IPS DF 6.9 (cell line): ENCODE data around the gene CELF6.

Experiments used
- DNase-seq: peaks from one replicate; pipeline ENCODE4 v3.0.0-alpha.2; 2013; ENCODE audit warnings: low read depth, low spot score
- H3K27ac ChIP-seq: one replicate; pipeline ENCODE4 v1.5.1; 2013; ENCODE audit warnings: low read length, control low read depth
- H3K27me3 ChIP-seq: 2 replicates; pipeline ENCODE4 v1.6.1; 2013; ENCODE audit warnings: mild to moderate bottlenecking, low read length; ENCODE audit not compliant: control insufficient read depth, insufficient read depth
- H3K36me3 ChIP-seq: 2 replicates; pipeline ENCODE4 v1.6.1; 2013; ENCODE audit warnings: low read length; ENCODE audit not compliant: control insufficient read depth, insufficient read depth
- H3K4me1 ChIP-seq: 2 replicates; pipeline ENCODE4 v1.6.1; 2013; ENCODE audit warnings: low read length; ENCODE audit not compliant: control insufficient read depth, insufficient read depth
- H3K4me3 ChIP-seq: 2 replicates; pipeline ENCODE4 v1.5.1; 2013; ENCODE audit warnings: mild to moderate bottlenecking, low read length
- H3K9me3 ChIP-seq: 2 replicates; pipeline ENCODE4 v1.6.1; 2013; ENCODE audit warnings: low read length, inconsistent platforms; ENCODE audit not compliant: control insufficient read depth, insufficient read depth
- WGBS: extraction: QIAGEN DNeasy Blood & Tissue Kit; methylation state at CpG from one replicate; pipeline ENCODE4 v1.1.7; 2013; ENCODE audit warnings: mixed read lengths, missing lambda C conversion rate; ENCODE audit not compliant: insufficient read length, insufficient coverage; 5-methylcytosine and 5-hydroxymethylcytosine counted together

Gene CELF6

DNA sequence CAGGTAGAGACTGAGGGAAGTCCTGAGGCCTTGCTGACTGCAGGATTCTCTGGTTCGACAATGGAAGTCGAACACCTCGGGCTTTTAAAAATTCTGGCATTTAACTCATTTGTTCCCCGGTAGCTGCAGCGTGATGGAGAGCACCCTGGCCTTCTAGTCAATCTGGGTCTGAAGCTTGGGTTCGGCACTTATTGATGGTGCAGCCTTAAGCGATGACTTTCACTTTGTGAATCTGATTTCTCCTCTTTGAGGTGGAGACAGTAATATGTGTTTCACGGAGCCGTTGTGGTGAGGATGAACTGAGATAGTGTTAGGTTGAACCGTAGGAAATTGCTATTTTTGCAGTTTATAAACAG is 47.0 kb downstream of the CELF6 start:
- Histone ChIP-seq H3K27ac (no peak overlapping the region), H3K9me3 (no peaks in the 10 kb centered on the region), H3K36me3 (no peaks in the 10 kb centered on the region), H3K27me3 (no peaks in the 10 kb centered on the region), H3K4me1 (no peaks in the 10 kb centered on the region), H3K4me3 (peak overlapping the region; percentile 49; the same call in 1 of the 2 replicates)
- no peak for DNase-seq
- no CpG with 5 or more reads among the region's 10 CpGs for WGBS

DNA sequence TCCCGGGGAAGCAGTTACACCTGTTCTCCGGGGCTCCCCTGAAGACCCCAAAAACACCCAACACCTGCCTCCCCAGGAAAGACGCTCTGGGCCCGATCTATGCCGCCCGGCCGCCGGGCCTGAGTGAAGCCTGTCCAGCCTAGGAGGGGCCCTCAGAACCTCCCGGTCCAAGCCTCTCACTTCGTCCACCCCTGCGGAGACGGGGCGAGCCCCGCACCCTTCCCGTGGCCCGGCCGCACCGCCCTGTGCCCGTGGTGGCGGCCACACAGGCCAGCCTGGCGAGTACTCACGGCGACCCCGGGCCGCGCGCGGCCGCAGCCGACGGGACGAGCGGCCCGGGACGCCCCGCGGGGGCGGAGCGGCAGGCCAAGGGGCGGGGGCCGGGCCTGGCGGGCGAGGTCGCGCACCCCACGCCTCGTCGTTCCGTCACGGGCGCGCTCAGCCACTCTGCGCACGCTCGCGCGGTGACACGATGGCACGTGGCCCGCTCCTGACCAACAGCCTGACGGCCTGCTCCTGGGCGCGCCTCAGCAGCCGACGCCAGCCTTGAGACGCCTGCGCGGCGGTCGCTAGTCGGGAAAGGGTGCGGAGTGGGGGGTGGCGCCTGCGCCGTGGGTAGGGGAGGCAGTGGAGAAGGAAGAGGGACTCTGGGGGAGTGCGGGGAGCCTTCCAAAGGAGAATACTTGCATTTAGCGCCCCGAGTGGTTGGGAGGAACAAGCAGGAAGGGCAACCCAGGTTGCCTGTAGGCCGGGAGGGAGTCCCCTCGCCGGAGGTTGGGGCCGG is 47.6 kb downstream of the CELF6 start, which contains the start of gene PARP6:
TSS of gene PARP6 (minus strand) at position 342 of the 784 bp plus-strand sequence. CDS start 5,077 bp downstream, outside the sequence.
- no CpG with 5 or more reads among the region's 82 CpGs for WGBS
- H3K9me3 ChIP-seq = no peaks in the 10 kb centered on the region
- H3K4me3 ChIP-seq = peak within 1 kb of the TSS; percentile 49
- H3K36me3 ChIP-seq = no peaks in the 10 kb centered on the region
- no peak within 1 kb of the TSS for H3K27ac ChIP-seq
- H3K4me1 ChIP-seq = no peaks in the 10 kb centered on the region
- peak; percentile 88 for DNase-seq
- no peaks in the 10 kb centered on the region for H3K27me3 ChIP-seq

DNA sequence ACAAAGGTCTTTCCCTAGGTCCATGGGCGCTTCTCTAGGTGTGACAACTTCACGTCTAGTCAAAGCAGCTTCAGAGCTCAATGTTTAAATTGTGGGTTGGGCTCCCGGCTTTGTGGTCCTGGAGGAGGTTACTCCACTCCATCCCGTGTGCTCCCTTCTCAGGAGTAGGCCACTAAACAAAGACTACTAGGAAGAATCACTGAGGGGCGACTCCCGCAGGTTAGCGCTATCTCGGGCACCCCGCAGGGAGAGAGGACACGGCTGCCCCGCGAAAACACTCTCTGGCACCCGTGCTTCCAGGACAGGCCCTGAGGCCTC is 48.1 kb downstream of the CELF6 start:
- no peaks in the 10 kb centered on the region for H3K9me3 ChIP-seq
- peaks cover under 1% of the 10 kb centered on the region; the same call in 1 of the 2 replicates for H3K36me3 ChIP-seq
- H3K27ac ChIP-seq = no peak overlapping the region
- no CpG with 5 or more reads among the region's 13 CpGs for WGBS
- peak overlapping the region; percentile 49 for H3K4me3 ChIP-seq
- DNase-seq = no peak
- H3K4me1 ChIP-seq = no peaks in the 10 kb centered on the region
- no peaks in the 10 kb centered on the region for H3K27me3 ChIP-seq

DNA sequence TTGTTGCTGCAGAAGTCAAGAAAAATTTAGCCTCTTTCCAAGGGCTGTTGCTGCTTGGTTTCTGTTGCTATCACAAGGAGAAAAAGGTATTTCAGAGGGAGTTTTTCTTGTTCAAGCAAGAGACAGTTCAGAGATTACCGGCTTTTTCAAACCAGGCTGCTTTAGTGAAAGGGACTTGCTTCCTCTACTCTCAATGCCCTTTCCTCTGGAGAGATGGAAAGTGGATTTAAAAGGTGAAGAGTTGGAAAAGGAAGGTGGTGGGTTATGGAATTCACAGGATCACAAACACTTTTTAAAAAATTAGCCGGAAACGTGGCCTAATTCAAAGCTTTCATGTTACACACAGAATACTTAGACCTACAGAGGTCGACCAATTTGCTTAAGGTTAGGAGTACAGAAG is 48.7 kb downstream of the CELF6 start:
- no peaks in the 10 kb centered on the region for H3K27me3 ChIP-seq
- H3K4me1 ChIP-seq = no peaks in the 10 kb centered on the region
- no peak overlapping the region for H3K4me3 ChIP-seq
- H3K36me3 ChIP-seq = peaks cover 5% of the 10 kb centered on the region; the same call in 1 of the 2 replicates
- no peak for DNase-seq
- H3K27ac ChIP-seq = no peak overlapping the region
- no peaks in the 10 kb centered on the region for H3K9me3 ChIP-seq
- no CpG with 5 or more reads among the region's 4 CpGs for WGBS

DNA sequence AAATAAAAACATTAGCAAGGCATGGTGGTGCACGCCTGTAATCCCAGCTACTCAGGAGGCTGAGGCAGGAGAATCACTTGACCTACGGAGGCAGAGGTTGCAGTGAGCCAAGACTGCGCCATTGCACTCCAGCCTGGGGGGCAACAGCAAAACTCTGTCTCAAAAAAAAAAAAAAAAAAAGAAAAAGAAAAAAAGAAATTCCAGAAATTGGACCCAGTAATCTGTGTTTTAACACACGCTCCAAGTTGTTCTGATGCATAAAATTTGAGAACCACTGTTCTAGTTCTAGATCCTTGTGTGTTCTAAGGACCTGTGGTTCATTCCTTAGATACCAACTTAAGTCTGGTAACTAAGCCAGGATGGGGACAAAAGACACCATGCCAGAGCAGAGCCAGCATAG is 50.2 kb downstream of the CELF6 start:
- H3K27ac ChIP-seq = no peak overlapping the region
- H3K4me3 ChIP-seq = no peak overlapping the region
- DNase-seq = no peak
- no CpG with 5 or more reads among the region's 4 CpGs for WGBS
- no peaks in the 10 kb centered on the region for H3K27me3 ChIP-seq
- no peaks in the 10 kb centered on the region for H3K4me1 ChIP-seq
- no peaks in the 10 kb centered on the region for H3K9me3 ChIP-seq
- H3K36me3 ChIP-seq = peaks cover 15% of the 10 kb centered on the region; the same call in 1 of the 2 replicates

DNA sequence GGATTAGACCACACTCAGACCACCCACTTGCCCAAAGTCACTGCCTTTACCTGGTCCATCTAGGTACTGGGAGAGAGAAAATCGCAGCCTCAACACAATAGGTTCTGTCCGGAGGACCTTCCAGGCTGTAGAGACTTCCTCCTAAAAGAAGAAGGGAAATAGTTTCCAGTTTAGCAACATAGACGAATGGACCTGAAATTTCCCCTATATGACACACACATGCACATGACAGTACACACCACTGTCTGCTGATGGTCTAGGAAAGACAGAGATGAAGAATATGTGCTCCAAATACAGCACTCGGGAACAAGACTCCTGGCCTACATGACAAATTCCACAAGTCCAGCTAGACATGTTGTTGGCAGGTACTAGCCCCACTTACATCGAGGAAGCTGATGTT is 54.9 kb downstream of the CELF6 start:
- peaks cover 25% of the 10 kb centered on the region; the same call in 1 of the 2 replicates for H3K36me3 ChIP-seq
- WGBS = no CpG with 5 or more reads among the region's 5 CpGs
- no peak overlapping the region for H3K4me3 ChIP-seq
- no peaks in the 10 kb centered on the region for H3K27me3 ChIP-seq
- no peak for DNase-seq
- no peak overlapping the region for H3K27ac ChIP-seq
- no peaks in the 10 kb centered on the region for H3K9me3 ChIP-seq
- H3K4me1 ChIP-seq = no peaks in the 10 kb centered on the region

DNA sequence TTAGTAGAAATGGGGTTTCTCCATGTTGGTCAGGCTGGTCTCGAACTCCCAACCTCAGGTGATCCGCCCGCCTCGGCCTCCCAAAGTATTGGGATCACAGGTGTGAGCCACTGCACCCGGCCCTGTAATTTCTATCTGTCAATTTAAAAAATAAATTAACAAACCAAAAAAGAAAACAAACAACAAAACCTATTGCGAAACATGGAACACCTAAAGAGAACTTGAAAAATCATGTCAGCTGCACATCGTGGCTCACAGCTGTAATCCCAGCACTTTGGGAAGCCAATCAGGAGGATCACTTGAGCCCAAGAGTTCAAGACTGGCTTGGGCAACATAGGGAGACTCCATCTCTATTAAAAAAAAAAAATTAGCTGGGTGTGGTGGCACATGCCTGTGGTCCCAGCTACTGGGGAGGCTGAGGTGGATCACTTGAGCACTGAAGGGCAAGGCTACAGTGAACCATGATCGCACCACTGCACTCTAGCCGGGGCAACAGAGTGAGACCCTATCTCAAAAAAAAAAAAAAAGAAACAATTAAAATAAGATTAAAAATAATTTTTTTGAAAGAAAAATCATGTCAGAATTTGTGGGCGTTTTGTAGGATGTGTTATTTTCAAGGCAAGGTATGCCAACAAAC is 67.2 kb downstream of the CELF6 start:
- H3K36me3 ChIP-seq = peaks cover 14% of the 10 kb centered on the region; the same call in 1 of the 2 replicates
- H3K27me3 ChIP-seq = no peaks in the 10 kb centered on the region
- no peak for DNase-seq
- no peak overlapping the region for H3K27ac ChIP-seq
- 100% methylated on average over 1 of the region's 10 CpGs for WGBS
- no peaks in the 10 kb centered on the region for H3K9me3 ChIP-seq
- H3K4me3 ChIP-seq = no peak overlapping the region
- H3K4me1 ChIP-seq = no peaks in the 10 kb centered on the region

DNA sequence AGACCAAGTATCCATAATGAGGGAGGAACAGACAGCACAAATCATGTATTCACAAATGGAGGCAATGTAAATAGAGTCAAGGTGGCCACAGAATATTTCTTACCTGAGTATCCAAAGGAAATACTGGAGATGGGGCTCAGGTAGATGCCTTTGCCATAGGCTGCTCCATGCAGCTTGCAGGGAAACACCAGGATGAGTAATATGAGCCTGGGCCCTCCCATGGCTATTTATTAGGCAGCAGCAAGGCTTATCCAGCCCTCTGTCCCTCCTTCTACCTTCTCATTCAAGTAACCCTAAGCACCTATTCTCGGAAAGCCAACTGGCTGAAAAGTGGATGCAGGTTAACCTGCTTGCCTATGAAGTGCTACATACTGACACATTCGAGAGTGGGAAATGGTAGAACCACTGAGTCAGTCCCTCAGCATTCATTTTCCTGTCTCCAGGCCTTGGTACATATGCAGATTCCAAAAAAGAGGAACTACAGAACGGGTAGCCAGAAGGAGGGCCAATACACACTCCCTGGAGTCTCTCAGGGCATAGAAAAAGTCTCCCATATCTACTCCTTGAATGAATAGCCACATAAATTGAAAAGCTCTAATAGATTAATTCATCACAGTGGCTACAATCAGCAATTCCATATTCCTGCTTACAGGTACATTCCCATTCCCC is 70.7 kb downstream of the CELF6 start:
- Histone ChIP-seq H3K36me3 (peaks cover 5% of the 10 kb centered on the region; the same call in 1 of the 2 replicates), H3K9me3 (no peaks in the 10 kb centered on the region), H3K27me3 (peaks cover 1% of the 10 kb centered on the region; the same call in 1 of the 2 replicates), H3K4me1 (no peaks in the 10 kb centered on the region), H3K4me3 (no peak overlapping the region), H3K27ac (no peak overlapping the region)
- DNase-seq = no peak
- whole genome bisulfite sequencing = no CpG with 5 or more reads among the region's 3 CpGs

DNA sequence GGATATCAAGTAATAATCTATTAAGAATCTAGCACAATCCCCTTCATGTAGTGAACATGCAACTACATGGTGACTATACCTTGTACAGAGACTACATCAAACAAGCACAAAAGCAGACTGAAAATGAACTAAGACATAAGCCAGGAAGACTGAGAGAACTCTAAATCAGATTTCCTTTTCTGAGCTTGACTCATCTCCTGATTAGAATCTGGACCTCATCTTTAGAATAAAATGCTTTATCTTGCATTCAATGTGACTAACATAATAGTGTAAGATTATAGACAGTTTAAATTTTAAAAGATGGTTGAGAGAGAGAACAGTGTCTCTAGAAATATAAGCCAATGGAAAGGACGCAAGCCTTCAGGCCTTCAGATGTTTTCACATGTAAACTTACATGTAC is 71.4 kb downstream of the CELF6 start:
- DNase-seq = no peak
- Histone ChIP-seq H3K27me3 (peaks cover 1% of the 10 kb centered on the region; the same call in 1 of the 2 replicates), H3K4me1 (no peaks in the 10 kb centered on the region), H3K36me3 (peaks cover 5% of the 10 kb centered on the region; the same call in 1 of the 2 replicates), H3K27ac (no peak overlapping the region), H3K4me3 (no peak overlapping the region), H3K9me3 (no peaks in the 10 kb centered on the region)
- no CpG with 5 or more reads among the region's 1 CpG for WGBS

DNA sequence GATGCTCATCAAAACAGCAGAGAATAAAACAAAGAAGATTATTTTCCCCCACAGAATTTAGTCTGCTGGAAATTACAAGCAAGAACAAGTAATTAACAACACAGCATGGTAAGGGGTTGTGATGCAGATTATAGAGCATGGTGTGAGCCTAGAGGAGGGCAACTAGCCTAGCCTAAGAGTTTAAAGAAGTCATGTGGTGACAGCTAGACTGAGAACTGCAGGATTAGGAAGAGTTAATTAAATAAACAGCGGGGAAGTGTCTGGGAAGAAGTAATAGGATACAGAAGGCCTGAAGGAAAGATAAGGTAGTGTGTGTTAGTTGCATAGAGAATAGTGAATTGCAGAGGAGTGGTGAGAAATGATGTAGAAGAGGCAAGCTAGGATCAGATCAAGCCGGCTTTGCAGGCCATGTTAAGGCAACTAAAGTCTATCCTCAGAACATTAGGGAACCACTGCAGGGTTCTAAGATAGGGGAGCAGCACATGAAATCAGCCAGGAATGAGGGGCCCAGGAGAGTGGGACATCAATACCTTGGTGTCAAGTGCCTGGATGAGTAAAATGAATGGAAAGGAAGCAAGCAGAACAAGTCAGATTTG is 77.1 kb downstream of the CELF6 start:
- no peaks in the 10 kb centered on the region for H3K4me1 ChIP-seq
- 100% methylated on average over 1 of the region's 2 CpGs for WGBS
- DNase-seq = no peak
- H3K36me3 ChIP-seq = peaks cover 10% of the 10 kb centered on the region; the same call in 1 of the 2 replicates
- no peaks in the 10 kb centered on the region for H3K9me3 ChIP-seq
- H3K4me3 ChIP-seq = no peak overlapping the region
- peaks cover 1% of the 10 kb centered on the region; the same call in 1 of the 2 replicates for H3K27me3 ChIP-seq
- no peak overlapping the region for H3K27ac ChIP-seq
